A673 (cell line): ENCODE data around the gene HAUS3. TPM values are rescaled to one million over a fixed set of nuclear protein-coding genes. Genes with fewer than 3 reads are reported as not detected.
A peak's percentile ranks its signal among the peaks of the same experiment; 100 is the strongest.

Experiments
- BruUV-seq: library from RNA; stranded (reverse); fragments of 400-500 nt; replicated peaks from 2 replicates; lab custom pipeline; 2021; lab: Mats Ljungman, UMichigan
- CTCF ChIA-PET: fragments of 300-600 bp; sonication (Branson Sonifier 250); formaldehyde crosslinking; loops from one replicate; lab custom pipeline; 2022; ENCODE audit warnings: antibody characterized with exemption; lab: Charles Lee
- POLR2A ChIA-PET: fragments of 300-600 bp; sonication (Branson Sonifier 250); formaldehyde crosslinking; loops from one replicate; lab custom pipeline; 2022; ENCODE audit warnings: antibody characterized with exemption; ENCODE audit not compliant: low non-redundant PET; lab: Charles Lee
- DNase-seq: peaks from one replicate; pipeline ENCODE4 v3.0.0-alpha.2; 2015; ENCODE audit warnings: low spot score
- H3K27ac ChIP-seq: fragments of 200-600 bp; sonication (generic); 2 replicates; pipeline ENCODE4 v1.5.1; 2016; ENCODE audit warnings: mixed run types, low read depth, mild to moderate bottlenecking, mixed read lengths, antibody characterized with exemption, low read length; ENCODE audit not compliant: poor library complexity, severe bottlenecking
- H3K27me3 ChIP-seq: fragments of 200-600 bp; sonication (generic); replicated peaks from 2 replicates; pipeline ENCODE4 v1.6.1; 2017; ENCODE audit warnings: mixed run types, low read depth, mild to moderate bottlenecking, mixed read lengths, antibody characterized with exemption, low read length; ENCODE audit not compliant: insufficient read depth, poor library complexity
- H3K36me3 ChIP-seq: fragments of 200-600 bp; sonication (generic); 2 replicates; pipeline ENCODE4 v1.6.1; 2016; ENCODE audit warnings: mixed run types, mild to moderate bottlenecking, mixed read lengths, antibody characterized with exemption, low read length; ENCODE audit not compliant: insufficient read depth, poor library complexity, severe bottlenecking
- H3K4me1 ChIP-seq: fragments of 200-600 bp; sonication (generic); 2 replicates; pipeline ENCODE4 v1.6.1; 2017; ENCODE audit warnings: mixed run types, mild to moderate bottlenecking, mixed read lengths, antibody characterized with exemption, low read length; ENCODE audit not compliant: insufficient read depth, poor library complexity, severe bottlenecking
- H3K4me3 ChIP-seq: fragments of 200-600 bp; sonication (generic); 2 replicates; pipeline ENCODE4 v1.5.1; 2016; ENCODE audit warnings: low read depth, mixed run types, mild to moderate bottlenecking, mixed read lengths, low read length; ENCODE audit not compliant: poor library complexity, severe bottlenecking
- H3K9me3 ChIP-seq: fragments of 200-600 bp; sonication (generic); 2 replicates; pipeline ENCODE4 v1.6.1; 2016; ENCODE audit warnings: mixed run types, low read depth, mild to moderate bottlenecking, mixed read lengths, antibody characterized with exemption, low read length; ENCODE audit not compliant: poor library complexity, severe bottlenecking
- EZH2 ChIP-seq: fragments of 200-600 bp; sonication (generic); IDR thresholded peaks from 2 replicates; pipeline ENCODE4 v1.6.1; 2017; ENCODE audit warnings: borderline replicate concordance, low read depth, mild to moderate bottlenecking, mixed read lengths, antibody characterized with exemption, low read length; ENCODE audit not compliant: poor library complexity, severe bottlenecking
- intact Hi-C: fragments of 100-400 bp; cut with micrococcal nuclease; formaldehyde crosslinking; loops from one replicate; pipeline ENCODE4 v1.10.0; 2022; ENCODE audit not compliant: unreplicated experiment
- total RNA-seq: library from RNA; stranded (reverse); gene quantifications from 2 replicates; pipeline ENCODE4 v1.2.3, GENCODE V29; 2021
- TF ChIP-seq, protein P1 (sequence below): fragments of 300-800, 200-600 bp; sonication (generic); conservative IDR thresholded peaks from 2 replicates; pipeline ENCODE4 v1.5.1; 2017; ENCODE audit warnings: low read depth, mild to moderate bottlenecking, antibody characterized with exemption, low read length, moderate library complexity, mixed read lengths

The HAUS3 gene
- total RNA-seq, 1 experiment from 2014 or later, result 27.7 TPM

DNA sequence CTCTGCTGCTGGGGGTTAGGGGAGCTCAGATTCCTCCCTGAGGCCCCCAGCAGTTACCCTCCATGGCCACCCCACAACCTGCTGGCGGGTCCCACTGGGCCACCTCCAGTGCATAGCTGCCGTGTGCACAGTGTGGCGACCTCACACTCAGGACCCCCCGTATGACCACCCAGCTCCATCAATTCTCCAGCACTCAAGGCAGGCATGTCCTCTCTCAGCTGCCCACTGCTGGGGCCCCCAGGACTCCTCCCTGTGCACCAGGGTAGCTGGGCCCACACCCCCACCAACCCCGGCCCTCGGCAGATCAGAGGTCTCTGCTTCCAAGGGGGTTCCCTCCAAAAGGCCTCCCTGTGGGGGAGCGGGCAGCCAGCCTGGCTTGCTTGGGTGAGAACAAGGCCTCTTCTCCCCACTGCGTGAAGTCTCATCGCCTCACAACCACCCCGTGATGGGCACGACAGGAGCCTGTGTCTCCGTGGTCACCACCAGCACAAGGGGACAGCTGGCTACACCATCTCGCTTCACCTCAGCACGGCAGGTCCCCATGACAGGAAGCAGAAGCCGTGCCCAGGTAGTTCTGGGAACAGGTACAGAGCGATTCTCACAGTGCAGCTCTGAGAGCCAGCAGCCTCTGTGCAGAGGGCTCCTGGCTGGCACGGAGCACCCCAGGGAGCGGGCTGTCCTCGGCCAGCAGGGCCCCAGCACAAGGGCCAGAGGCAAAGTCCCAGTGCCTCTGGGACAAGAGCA lies 4.6 kb upstream of the HAUS3 start:
- no peak for TF ChIP-seq EZH2
- TF ChIP-seq, protein P1, sequence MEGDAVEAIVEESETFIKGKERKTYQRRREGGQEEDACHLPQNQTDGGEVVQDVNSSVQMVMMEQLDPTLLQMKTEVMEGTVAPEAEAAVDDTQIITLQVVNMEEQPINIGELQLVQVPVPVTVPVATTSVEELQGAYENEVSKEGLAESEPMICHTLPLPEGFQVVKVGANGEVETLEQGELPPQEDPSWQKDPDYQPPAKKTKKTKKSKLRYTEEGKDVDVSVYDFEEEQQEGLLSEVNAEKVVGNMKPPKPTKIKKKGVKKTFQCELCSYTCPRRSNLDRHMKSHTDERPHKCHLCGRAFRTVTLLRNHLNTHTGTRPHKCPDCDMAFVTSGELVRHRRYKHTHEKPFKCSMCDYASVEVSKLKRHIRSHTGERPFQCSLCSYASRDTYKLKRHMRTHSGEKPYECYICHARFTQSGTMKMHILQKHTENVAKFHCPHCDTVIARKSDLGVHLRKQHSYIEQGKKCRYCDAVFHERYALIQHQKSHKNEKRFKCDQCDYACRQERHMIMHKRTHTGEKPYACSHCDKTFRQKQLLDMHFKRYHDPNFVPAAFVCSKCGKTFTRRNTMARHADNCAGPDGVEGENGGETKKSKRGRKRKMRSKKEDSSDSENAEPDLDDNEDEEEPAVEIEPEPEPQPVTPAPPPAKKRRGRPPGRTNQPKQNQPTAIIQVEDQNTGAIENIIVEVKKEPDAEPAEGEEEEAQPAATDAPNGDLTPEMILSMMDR, result no peak
- BruUV-seq, result no TSS peak
- Histone ChIP-seq H3K4me3 (no peak overlapping the region), H3K36me3 (no peaks in the 10 kb centered on the region), H3K27me3 (no peaks in the 10 kb centered on the region), H3K4me1 (peaks cover 22% of the 10 kb centered on the region), H3K27ac (no peak overlapping the region), H3K9me3 (no peaks in the 10 kb centered on the region)
- ChIA-PET CTCF (no interaction called here), POLR2A (no interaction called here)
- intact Hi-C loops, result no loop called here
- DNase-seq, result no peak

DNA sequence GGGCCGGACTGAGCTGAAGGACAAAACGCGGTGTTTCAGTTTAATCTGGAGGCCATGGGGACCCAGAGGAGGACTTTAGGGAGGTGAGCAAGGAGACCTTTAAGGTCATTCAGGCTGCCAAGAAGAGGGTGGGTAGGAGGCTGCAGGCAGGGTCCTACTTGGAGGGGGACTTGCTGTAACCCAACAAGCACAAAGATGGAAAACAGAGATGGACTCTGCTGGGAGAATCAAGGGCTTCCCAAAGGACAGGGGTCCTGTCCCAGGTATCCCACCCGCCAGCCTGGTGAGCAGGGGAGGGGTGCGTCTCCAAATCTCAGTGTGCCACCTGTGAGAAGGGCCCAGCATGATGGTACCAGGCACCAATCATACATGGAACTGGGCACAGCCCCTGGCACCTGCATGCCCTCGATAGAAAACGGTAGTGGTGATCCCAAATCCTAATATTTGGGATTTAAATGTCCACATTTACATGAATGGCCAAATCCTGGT lies 3.9 kb upstream of the HAUS3 start:
- POLR2A ChIA-PET, result no interaction called here
- intact Hi-C loops, result no loop called here
- BruUV-seq, result no TSS peak

DNA sequence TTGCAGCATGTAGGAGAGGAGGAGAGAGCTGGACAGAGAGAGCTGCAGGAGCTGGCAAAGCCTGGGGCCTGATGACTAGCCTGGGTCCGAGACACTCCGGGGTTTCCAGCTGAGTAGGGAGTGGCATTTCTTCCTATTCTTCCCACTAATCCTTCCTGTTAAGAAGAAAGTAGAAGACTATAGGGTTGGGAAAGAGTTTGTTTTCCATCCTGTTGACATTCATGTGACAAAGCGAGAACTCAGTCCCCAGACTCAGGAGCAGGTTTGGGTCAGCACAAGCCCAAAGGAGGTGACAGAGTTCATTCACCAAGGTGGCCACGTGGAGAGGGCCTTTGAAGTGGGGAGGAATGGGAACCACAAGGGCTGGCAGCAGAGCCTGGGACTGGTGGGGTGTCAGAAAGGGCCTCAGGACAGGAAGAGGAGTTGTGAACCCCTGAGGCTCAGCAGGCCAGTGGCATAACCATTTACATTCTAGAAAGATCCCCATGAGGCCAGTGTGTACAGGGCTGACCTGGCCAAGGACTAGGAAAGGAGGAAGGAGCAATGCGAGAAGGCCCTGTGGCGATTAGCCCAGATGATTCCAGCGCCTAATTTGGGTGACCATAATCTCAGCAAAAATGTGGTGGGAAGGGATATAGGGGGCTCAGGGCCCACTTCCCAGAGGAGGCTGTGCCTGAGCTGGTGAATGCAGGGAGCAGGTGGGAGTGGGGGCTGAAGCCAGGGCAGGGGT lies 3.3 kb upstream of the HAUS3 start:
- intact Hi-C loops, result no loop called here
- peak; percentile 60 for DNase-seq
- H3K9me3 ChIP-seq, result no peaks in the 10 kb centered on the region
- no peaks in the 10 kb centered on the region for H3K27me3 ChIP-seq
- peaks cover 25% of the 10 kb centered on the region for H3K4me1 ChIP-seq
- H3K36me3 ChIP-seq, result no peaks in the 10 kb centered on the region
- TF ChIP-seq, protein P1, result no peak
- TF ChIP-seq EZH2, result no peak
- POLR2A ChIA-PET, result no interaction called here
- CTCF ChIA-PET, result no interaction called here
- no peak overlapping the region for H3K4me3 ChIP-seq
- no TSS peak for BruUV-seq
- H3K27ac ChIP-seq, result peak overlapping the region; percentile 29

More for the DNA sequence above, 3.9 kb upstream of the HAUS3 start:
- peaks cover 22% of the 10 kb centered on the region for H3K4me1 ChIP-seq
- peak overlapping the region; percentile 29 for H3K27ac ChIP-seq
- H3K9me3 ChIP-seq, result no peaks in the 10 kb centered on the region
- H3K27me3 ChIP-seq, result no peaks in the 10 kb centered on the region
- no peaks in the 10 kb centered on the region for H3K36me3 ChIP-seq
- TF ChIP-seq, protein P1, result no peak
- TF ChIP-seq EZH2, result no peak
- H3K4me3 ChIP-seq, result no peak overlapping the region
- CTCF ChIA-PET, result no interaction called here
- DNase-seq, result no peak
